ENCODE data around the gene AKAP13. TPM values are rescaled to one million over a fixed set of nuclear protein-coding genes. Genes with fewer than 3 reads are reported as not detected.

Gene AKAP13
- total and polyA plus RNA-seq, 2 of the 8 experiments (the other 6 are each of a cell fraction or from before 2014, with no cell fraction given): 14.0 to 46.2 TPM

- TF ChIP-seq MAX (IDR thresholded peaks at IDR 0.05): no peak
- no peak for TF ChIP-seq ZNF274 (IDR thresholded peaks at IDR 0.05; ENCODE audit: borderline replicate concordance, extremely low read depth, low read length)
- no peak for TF ChIP-seq CHD7 (IDR thresholded peaks at IDR 0.05; ENCODE audit: insufficient replicate concordance, low read length)
- TF ChIP-seq HDAC2 (IDR thresholded peaks at IDR 0.05; ENCODE audit: borderline replicate concordance in 1 of 2, low read depth in 2 of 2, low read length in 2 of 2): no peak
- TF ChIP-seq JUND (IDR thresholded peaks at IDR 0.05; ENCODE audit: low read length): no peak
These were observed 140.2 kb downstream of the AKAP13 start (continued) for GRCh38 chr15:85520650-85521049.

Measured in H1 (cell line).